HG03280 (cell line): ENCODE data around the gene NDUFB4.

Experiments used
- ATAC-seq: cut with Tn5 transposase; IDR thresholded peaks from one replicate; pipeline ENCODE4 v1.9.1; 2021; ENCODE audit warnings: mild to moderate bottlenecking, moderate library complexity; ENCODE audit not compliant: unreplicated experiment

Gene NDUFB4

GRCh38 chr3:120596116-120596852, at the start of gene NDUFB4:
Gene NDUFB4, plus strand, starts transcription at chr3:120596336. Its CDS starts 24 bp downstream, at chr3:120596360.
- peak; percentile 95 for ATAC-seq

GRCh38 chr3:120550546-120550945, 45.6 kb upstream of the NDUFB4 start:
- no peak for ATAC-seq

GRCh38 chr3:120552184-120553172, 43.7 kb upstream of the NDUFB4 start:
- ATAC-seq, result no peak

GRCh38 chr3:120554812-120555606, 41.1 kb upstream of the NDUFB4 start:
- no peak for ATAC-seq

- no peak for ATAC-seq
These were observed 40.3 kb upstream of the NDUFB4 start for GRCh38 chr3:120555657-120556509.

- no peak for ATAC-seq
These were observed 39.0 kb upstream of the NDUFB4 start for GRCh38 chr3:120557115-120557514.

- ATAC-seq, result peak; percentile 97
These were observed 37.3 kb upstream of the NDUFB4 start for GRCh38 chr3:120558771-120559241.

- ATAC-seq, result peak; percentile 1
These were observed 36.7 kb upstream of the NDUFB4 start for GRCh38 chr3:120559242-120560061.

GRCh38 chr3:120560304-120561250, 35.6 kb upstream of the NDUFB4 start:
- ATAC-seq, result no peak

GRCh38 chr3:120561251-120562045, 34.7 kb upstream of the NDUFB4 start:
- peak; percentile 47 for ATAC-seq

- no peak for ATAC-seq
These were observed 32.6 kb upstream of the NDUFB4 start for GRCh38 chr3:120563356-120564022.

- ATAC-seq, result no peak
These were observed 29.7 kb upstream of the NDUFB4 start for GRCh38 chr3:120566243-120566975.

GRCh38 chr3:120567370-120568201, 28.6 kb upstream of the NDUFB4 start:
- ATAC-seq, result no peak

GRCh38 chr3:120568202-120568531, 28.0 kb upstream of the NDUFB4 start:
- no peak for ATAC-seq

GRCh38 chr3:120568598-120568997, 27.5 kb upstream of the NDUFB4 start:
- ATAC-seq, result no peak
